Suppressor macrophage treated with lipopolysaccharide for 1 hour (primary cell): ENCODE measurements around the gene CPPED1.

Experiments
- DNase-seq, 3 donors: peaks; one replicate each; pipeline ENCODE4 v3.0.0-alpha.2; 2020 to 2022

The CPPED1 gene

GRCh38 chr16:12637002-12637401, 166.7 kb downstream of the CPPED1 start:
- no peak for DNase-seq

DNA sequence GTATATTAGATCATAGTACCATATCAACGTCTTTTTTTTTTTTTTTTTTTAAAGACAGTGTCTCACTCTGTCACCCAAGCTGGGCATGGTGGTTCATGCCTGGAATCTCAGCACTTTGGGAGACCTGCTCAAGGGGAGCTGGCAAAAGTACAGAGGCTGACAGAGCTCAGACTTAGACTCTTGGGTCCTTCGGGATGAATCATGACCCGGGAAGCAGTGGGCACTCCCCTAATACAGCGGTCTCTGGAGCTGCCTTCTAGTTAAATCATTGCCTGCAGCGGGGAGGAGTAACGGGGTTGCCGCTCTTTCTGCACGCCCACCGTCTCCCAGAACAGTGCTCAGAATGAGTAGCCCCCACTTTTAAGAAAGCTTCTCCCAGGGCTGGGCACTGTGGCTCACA, 174.4 kb downstream of the CPPED1 start:
- no peak for DNase-seq

DNA sequence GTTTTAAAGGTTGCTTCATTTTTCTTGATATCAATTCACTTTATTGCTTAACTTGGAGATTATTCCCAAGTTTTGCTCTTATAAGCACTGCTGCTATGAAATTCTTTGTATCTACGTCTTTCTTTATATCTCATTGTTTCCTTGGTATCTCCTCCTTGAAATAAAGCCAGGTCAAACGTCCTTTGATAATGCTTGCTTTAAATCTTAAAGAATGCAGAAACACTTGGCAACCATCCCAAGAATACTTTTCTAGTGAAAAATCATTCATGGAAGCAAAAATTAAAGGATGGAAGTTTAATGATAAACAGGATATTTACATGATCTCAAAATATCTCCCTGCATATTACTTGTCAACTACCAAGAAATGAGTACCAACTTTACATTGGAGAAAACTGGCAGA, 175.2 kb downstream of the CPPED1 start:
- DNase-seq, result no peak

GRCh38 chr16:12627394-12627793, 176.3 kb downstream of the CPPED1 start:
- no peak for DNase-seq

GRCh38 chr16:12626411-12626810, 177.3 kb downstream of the CPPED1 start:
- no peak for DNase-seq

DNA sequence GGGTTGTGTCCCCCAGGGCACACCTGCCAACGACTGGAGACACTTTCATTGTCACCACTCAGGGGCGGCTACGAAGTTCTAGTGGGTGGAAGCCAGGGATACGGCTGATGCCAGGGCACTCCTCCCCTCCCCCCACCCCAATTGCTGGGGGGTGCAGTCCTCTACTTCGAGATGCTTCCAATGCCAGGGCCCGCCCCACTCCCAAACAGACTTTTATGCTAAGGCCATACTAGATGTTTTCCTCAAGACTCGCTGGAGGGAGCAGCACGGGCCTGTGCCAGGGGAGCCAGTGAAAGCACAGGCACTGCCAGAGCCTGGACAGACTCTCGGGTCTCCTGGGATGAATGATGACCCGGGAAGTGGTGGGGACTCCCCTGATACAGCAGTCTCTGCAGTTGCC, 178.0 kb downstream of the CPPED1 start:
- DNase-seq, result no peak

GRCh38 chr16:12625068-12625467, 178.6 kb downstream of the CPPED1 start:
- no peak for DNase-seq

DNA sequence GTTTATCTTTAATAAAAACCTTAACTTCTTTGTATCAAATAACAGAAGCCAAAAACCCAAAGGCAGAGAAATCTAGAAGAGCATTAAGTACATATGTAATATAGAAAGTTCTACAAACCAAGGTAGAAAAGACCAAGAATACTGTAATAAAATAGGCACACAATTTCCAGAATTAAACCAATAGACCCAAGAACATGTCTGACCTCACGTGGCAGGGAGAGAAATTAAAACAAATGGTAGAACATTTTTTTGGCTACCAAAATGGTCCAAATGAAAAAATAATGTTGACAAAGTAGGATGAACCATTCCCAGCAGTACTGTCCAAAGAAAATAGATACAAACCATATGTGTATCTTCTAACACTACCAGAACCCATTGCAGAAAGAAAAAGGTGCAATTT, 183.5 kb downstream of the CPPED1 start:
- no peak for DNase-seq

GRCh38 chr16:12618515-12618914, 185.2 kb downstream of the CPPED1 start:
- DNase-seq, result no peak

GRCh38 chr16:12617401-12617819, 186.3 kb downstream of the CPPED1 start:
- DNase-seq, result no peak

GRCh38 chr16:12614662-12615278, 188.9 kb downstream of the CPPED1 start:
- no peak for DNase-seq

DNA sequence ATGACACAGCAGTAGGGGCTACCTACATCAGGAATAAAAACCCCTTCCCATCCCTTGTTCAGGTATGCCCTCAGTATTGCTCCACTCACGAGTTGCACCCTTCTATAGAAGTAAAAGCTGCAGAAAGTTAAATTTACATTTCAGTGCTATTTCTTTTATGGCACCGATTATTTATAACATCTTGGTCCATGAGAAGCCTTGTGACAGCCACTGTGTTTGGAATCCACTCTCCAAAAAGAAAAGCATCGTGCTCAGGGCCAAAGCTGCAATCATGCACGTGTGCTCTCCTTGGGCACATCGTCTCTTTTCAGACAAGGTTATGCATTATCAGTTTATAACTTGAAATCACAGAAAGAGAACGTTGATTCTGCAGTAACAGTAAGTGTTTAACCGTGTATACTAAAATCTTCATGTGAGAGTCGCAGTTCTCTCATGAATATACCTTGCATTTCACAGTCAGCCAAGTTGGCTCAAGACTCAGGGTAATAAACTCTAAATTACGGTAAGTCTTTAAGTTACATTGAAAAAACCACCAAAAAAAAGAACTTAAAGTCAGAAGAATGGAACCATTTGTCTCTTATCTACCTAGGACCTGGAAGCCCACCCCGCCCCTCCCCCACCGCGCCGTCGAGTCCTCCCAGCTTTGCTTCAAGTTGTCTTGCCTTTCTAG, 189.6 kb downstream of the CPPED1 start:
- no peak for DNase-seq

DNA sequence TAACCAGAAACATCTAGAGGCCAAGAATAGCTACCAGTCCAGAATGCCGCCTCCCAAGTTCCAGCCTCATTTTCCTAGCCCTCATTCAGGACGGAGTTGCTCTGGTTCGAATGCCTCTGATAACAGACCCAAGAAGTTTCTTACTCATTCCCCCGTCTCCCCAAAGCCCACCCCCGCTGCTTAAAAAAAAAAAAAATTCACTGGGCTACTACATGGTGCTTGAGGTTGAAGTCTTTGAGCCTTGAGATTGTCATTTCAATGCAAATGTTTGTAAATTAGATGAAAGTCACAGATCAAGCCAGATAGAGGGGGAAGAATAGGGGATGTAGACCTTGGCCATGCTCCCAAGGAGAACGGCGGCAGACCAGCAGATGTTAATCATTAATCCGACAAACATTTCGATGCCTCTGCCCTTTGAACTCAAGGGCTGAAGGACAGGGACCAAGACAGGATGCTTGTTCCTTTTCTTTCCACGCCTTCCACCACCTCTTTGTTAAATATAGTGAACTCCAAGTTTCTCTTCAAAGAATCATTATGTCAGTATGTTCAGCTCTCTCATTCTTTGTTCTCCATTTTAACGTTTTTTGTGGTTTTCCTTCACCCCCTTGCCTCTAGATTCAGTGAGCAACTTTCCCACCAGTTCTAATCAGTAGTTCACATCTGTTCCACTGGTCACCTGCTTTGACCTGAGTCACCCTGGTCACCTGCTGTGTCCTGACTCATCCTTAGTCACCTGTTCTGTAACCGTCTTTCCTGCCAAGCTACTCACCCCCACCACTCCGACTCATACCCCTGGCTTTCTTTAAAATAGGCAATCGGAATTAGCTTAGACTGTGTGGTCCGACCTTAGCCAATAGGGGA, 190.3 kb downstream of the CPPED1 start:
- peak in 2 of 3 donors; percentile 3 to 38 for DNase-seq

DNA sequence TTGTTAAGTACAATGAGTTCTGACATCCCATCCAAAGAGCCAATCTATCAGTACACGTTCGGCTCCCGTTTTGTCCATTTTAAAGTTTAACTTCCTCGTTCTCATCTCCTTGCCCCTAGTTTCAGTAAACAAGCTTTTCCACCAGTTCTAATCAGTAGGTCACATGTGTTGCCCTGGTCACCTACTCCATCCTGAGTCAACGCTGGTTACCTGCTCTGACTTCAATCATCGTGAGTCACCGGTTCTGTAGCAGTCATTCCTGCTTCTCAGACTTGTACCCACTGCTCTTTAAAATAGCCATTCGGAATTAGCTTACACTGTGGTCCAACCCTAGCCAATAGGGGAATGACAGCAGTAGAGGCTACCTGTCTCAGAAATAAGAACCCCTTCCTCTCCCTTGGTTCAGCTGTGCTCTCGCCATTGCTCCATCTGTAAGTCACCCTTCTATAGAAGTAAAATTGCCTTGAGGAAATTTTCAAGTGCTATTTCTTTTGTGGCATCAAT, 191.0 kb downstream of the CPPED1 start:
- no peak for DNase-seq

GRCh38 chr16:12611916-12612597, 191.6 kb downstream of the CPPED1 start:
- no peak for DNase-seq

DNA sequence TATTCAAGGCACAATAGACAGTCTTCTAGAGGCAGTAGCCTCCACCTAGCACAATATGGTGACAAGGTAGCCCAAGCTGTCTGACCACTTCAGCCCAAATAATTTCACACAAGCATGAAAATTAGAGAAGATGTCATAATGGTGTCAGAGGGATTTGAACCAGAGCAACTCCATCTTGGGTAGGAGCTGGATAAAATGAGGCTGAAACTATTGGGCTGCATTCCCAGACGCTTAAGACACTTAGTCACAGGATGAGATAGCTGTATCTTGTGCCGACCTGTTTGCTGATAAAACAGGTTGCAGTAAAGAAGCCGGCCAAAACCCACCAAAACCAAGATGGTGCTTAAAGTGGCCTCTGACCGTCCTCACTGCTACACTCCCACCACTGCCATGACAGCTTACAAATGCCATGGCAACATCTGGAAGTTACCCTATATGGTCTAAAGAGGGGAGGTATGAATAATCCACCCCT, 192.6 kb downstream of the CPPED1 start:
- no peak for DNase-seq

DNA sequence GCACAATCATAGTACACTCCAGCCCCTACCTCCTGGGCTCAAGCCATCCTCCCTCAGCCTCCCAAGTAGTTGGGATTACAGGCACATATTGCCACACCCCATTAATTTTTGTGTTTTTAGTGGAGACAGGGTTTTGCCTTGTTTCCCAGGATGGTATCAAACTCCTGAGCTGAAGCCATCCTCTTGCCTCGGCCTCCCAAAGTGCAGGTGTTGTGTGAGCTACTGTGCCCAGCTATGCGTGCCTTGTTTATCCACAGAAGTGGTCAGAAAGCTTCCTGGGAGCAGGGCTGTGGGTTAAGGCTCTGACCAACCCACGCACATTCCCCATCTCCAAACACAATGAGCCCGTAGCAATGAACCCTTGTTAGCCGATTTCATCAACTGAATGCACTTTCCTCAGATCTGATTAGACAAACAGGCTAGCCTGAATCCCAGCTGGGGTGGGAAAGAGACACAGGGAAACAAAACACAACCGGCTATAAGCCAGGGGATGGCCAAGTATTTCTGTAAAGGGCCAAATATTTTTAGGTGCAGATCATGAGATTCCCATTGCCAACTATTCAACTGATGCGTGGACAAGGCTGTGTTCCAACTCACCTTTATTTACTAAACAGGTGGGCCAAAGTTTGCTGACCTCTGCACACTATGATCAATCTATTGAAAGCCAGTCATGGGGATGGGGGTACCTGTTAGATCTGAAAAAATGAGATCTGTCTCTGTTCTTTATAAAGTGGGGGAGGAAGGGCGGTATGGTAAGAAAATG, 193.6 kb downstream of the CPPED1 start:
- no peak for DNase-seq
